Measurements from ENCODE around the gene RHBDF2.

- TF ChIP-seq EZH2 (IDR thresholded peaks at IDR 0.05; ENCODE audit: borderline replicate concordance, low read depth, low read length, severe bottlenecking) (no peak), POLR2A (IDR thresholded peaks at IDR 0.05; ENCODE audit: low read depth, low read length) (no peak), POLR2AphosphoS5 (IDR thresholded peaks at IDR 0.05; ENCODE audit: insufficient read depth, low read depth, low read length) (no peak)
Measured at GRCh38 chr17:76451506-76451905, 49.7 kb downstream of the RHBDF2 start.
